GM21825 (cell line): ENCODE measurements around the gene SIPA1L3.

Experiments used
- ATAC-seq: cut with Tn5 transposase; IDR thresholded peaks from one replicate; pipeline ENCODE4 v1.9.1; 2021; ENCODE audit warnings: mild to moderate bottlenecking, moderate library complexity; ENCODE audit not compliant: unreplicated experiment

The SIPA1L3 gene

GRCh38 chr19:37972803-37973202 is 65.8 kb downstream of the SIPA1L3 start:
- ATAC-seq, result no peak

GRCh38 chr19:37973666-37974065 is 66.7 kb downstream of the SIPA1L3 start:
- no peak for ATAC-seq

GRCh38 chr19:37975071-37975470 is 68.1 kb downstream of the SIPA1L3 start:
- ATAC-seq, result no peak

GRCh38 chr19:37975596-37976515 is 68.8 kb downstream of the SIPA1L3 start:
- ATAC-seq, result no peak

GRCh38 chr19:37977391-37977790 is 70.4 kb downstream of the SIPA1L3 start:
- no peak for ATAC-seq

GRCh38 chr19:37977992-37978391 is 71.0 kb downstream of the SIPA1L3 start:
- no peak for ATAC-seq

GRCh38 chr19:37979547-37980082 is 72.6 kb downstream of the SIPA1L3 start:
- ATAC-seq, result no peak

- no peak for ATAC-seq
These were observed 73.6 kb downstream of the SIPA1L3 start for GRCh38 chr19:37980419-37981170.

GRCh38 chr19:37981785-37982475 is 74.9 kb downstream of the SIPA1L3 start:
- ATAC-seq, result no peak

GRCh38 chr19:37982655-37983054 is 75.6 kb downstream of the SIPA1L3 start:
- ATAC-seq, result no peak

GRCh38 chr19:37983153-37983552 is 76.1 kb downstream of the SIPA1L3 start:
- ATAC-seq, result no peak

- ATAC-seq, result no peak
These were observed 76.9 kb downstream of the SIPA1L3 start for GRCh38 chr19:37983916-37984315.

- ATAC-seq, result no peak
These were observed 79.2 kb downstream of the SIPA1L3 start for GRCh38 chr19:37986048-37986750.

GRCh38 chr19:37987356-37988332 is 80.6 kb downstream of the SIPA1L3 start:
- no peak for ATAC-seq

- no peak for ATAC-seq
These were observed 82.0 kb downstream of the SIPA1L3 start for GRCh38 chr19:37988758-37989635.

- ATAC-seq, result no peak
These were observed 82.8 kb downstream of the SIPA1L3 start for GRCh38 chr19:37989855-37990254.

- ATAC-seq, result no peak
These were observed 83.4 kb downstream of the SIPA1L3 start for GRCh38 chr19:37990362-37990761.

GRCh38 chr19:37991176-37991835 is 84.3 kb downstream of the SIPA1L3 start:
- ATAC-seq, result no peak
